SJSA1 (cell line): ENCODE data around the gene NCKIPSD. TPM values are rescaled to one million over a fixed set of nuclear protein-coding genes. Genes with fewer than 3 reads are reported as not detected.

Experiments
- DNase-seq, 2 experiments: peaks; one replicate each; pipeline ENCODE4 v3.0.0-alpha.2; 2015 to 2020; ENCODE audit warnings: low spot score in 2 of 2, low read depth in 1 of 2
- H3K27ac ChIP-seq: fragments of 250-450 bp; sonication (Bioruptor Pico); 2 replicates; pipeline ENCODE4 v1.5.1; 2020; ENCODE audit warnings: mild to moderate bottlenecking, moderate library complexity
- H3K27me3 ChIP-seq: fragments of 250-450 bp; sonication (Bioruptor Pico); replicated peaks from 2 replicates; pipeline ENCODE4 v1.5.1; 2020; ENCODE audit warnings: mild to moderate bottlenecking, moderate library complexity
- H3K36me3 ChIP-seq: fragments of 250-450 bp; sonication (Bioruptor Pico); 2 replicates; pipeline ENCODE4 v1.5.1; 2020; ENCODE audit warnings: mild to moderate bottlenecking
- H3K4me1 ChIP-seq: fragments of 250-450 bp; sonication (Bioruptor Pico); replicated peaks from 2 replicates; pipeline ENCODE4 v1.6.1; 2021; ENCODE audit warnings: mild to moderate bottlenecking
- H3K4me3 ChIP-seq: fragments of 250-450 bp; sonication (Bioruptor Pico); 2 replicates; pipeline ENCODE4 v1.5.1; 2020; ENCODE audit warnings: mild to moderate bottlenecking
- H3K9me3 ChIP-seq: fragments of 250-450 bp; sonication (Bioruptor Pico); replicated peaks from 2 replicates; pipeline ENCODE4 v1.5.1; 2020; ENCODE audit warnings: mild to moderate bottlenecking
- total RNA-seq: library from RNA; depleted of rRNA; stranded (reverse); fragments of >200 nt; shearing (Covaris generic); gene quantifications from 2 replicates; pipeline ENCODE4 v1.2.3, GENCODE V29; 2014

NCKIPSD gene
- total RNA-seq, 1 experiment from 2014 or later, result 10.2 TPM

- no peak overlapping the region for H3K4me3 ChIP-seq
- no peaks in the 10 kb centered on the region for H3K9me3 ChIP-seq
- peaks cover under 1% of the 10 kb centered on the region; the same call in 1 of the 2 replicates for H3K36me3 ChIP-seq
- DNase-seq, result no peak
- H3K4me1 ChIP-seq, result peaks cover 8% of the 10 kb centered on the region
- no peak overlapping the region for H3K27ac ChIP-seq
- no peaks in the 10 kb centered on the region for H3K27me3 ChIP-seq
These were observed 45.6 kb downstream of the NCKIPSD start for GRCh38 chr3:48639944-48640606.

- no peak overlapping the region for H3K27ac ChIP-seq
- H3K9me3 ChIP-seq, result no peaks in the 10 kb centered on the region
- no peaks in the 10 kb centered on the region for H3K27me3 ChIP-seq
- DNase-seq, result no peak
- H3K36me3 ChIP-seq, result peaks cover 21% of the 10 kb centered on the region
- no peak overlapping the region for H3K4me3 ChIP-seq
- H3K4me1 ChIP-seq, result peaks cover 16% of the 10 kb centered on the region
These were observed 48.4 kb downstream of the NCKIPSD start for GRCh38 chr3:48637305-48637704.

- Histone ChIP-seq H3K27ac (no peak overlapping the region), H3K4me3 (peak overlapping the region; percentile 74), H3K36me3 (peaks cover 29% of the 10 kb centered on the region), H3K4me1 (peaks cover 16% of the 10 kb centered on the region), H3K27me3 (no peaks in the 10 kb centered on the region), H3K9me3 (no peaks in the 10 kb centered on the region)
- DNase-seq, result no peak
These were observed 49.5 kb downstream of the NCKIPSD start for GRCh38 chr3:48636149-48636655.

GRCh38 chr3:48635222-48636021 is 50.3 kb downstream of the NCKIPSD start, which contains the start of gene SLC26A6:
Gene SLC26A6 (minus strand): TSS chr3:48635461. CDS start chr3:48635393, 68 bp downstream.
- no peaks in the 10 kb centered on the region for H3K27me3 ChIP-seq
- no peaks in the 10 kb centered on the region for H3K9me3 ChIP-seq
- H3K4me3 ChIP-seq, result peak within 1 kb of the TSS; percentile 74
- DNase-seq, result peak; percentile 94 to 96
- peaks cover 37% of the 10 kb centered on the region for H3K36me3 ChIP-seq
- peaks cover 16% of the 10 kb centered on the region for H3K4me1 ChIP-seq
- H3K27ac ChIP-seq, result no peak within 1 kb of the TSS

- Histone ChIP-seq H3K9me3 (no peaks in the 10 kb centered on the region), H3K27me3 (no peaks in the 10 kb centered on the region), H3K4me1 (peaks cover 16% of the 10 kb centered on the region), H3K4me3 (peak overlapping the region; percentile 74), H3K36me3 (peaks cover 40% of the 10 kb centered on the region), H3K27ac (no peak overlapping the region)
- DNase-seq, result peak; percentile 69 to 77
These were observed 51.0 kb downstream of the NCKIPSD start for GRCh38 chr3:48634661-48635221.

- H3K27ac ChIP-seq, result no peak overlapping the region
These were observed 52.0 kb downstream of the NCKIPSD start for GRCh38 chr3:48633743-48634142.

GRCh38 chr3:48633256-48633655 is 52.5 kb downstream of the NCKIPSD start:
- Histone ChIP-seq H3K27ac (no peak overlapping the region), H3K36me3 (peaks cover 43% of the 10 kb centered on the region), H3K4me3 (no peak overlapping the region), H3K27me3 (no peaks in the 10 kb centered on the region), H3K4me1 (peaks cover 16% of the 10 kb centered on the region), H3K9me3 (no peaks in the 10 kb centered on the region)
- no peak for DNase-seq

More at GRCh38 chr3:48633743-48634142, 52.0 kb downstream of the NCKIPSD start:
- Histone ChIP-seq H3K36me3 (peaks cover 43% of the 10 kb centered on the region), H3K4me3 (no peak overlapping the region), H3K27me3 (no peaks in the 10 kb centered on the region), H3K4me1 (peaks cover 16% of the 10 kb centered on the region), H3K9me3 (no peaks in the 10 kb centered on the region)
- no peak for DNase-seq

- Histone ChIP-seq H3K27ac (no peak overlapping the region), H3K9me3 (no peaks in the 10 kb centered on the region), H3K36me3 (peaks cover 53% of the 10 kb centered on the region), H3K4me1 (peaks cover 16% of the 10 kb centered on the region), H3K4me3 (no peak overlapping the region), H3K27me3 (no peaks in the 10 kb centered on the region)
- no peak for DNase-seq
These were observed 53.9 kb downstream of the NCKIPSD start for GRCh38 chr3:48631516-48632448.

GRCh38 chr3:48630833-48631232 is 54.9 kb downstream of the NCKIPSD start:
- DNase-seq, result no peak
- H3K27me3 ChIP-seq, result no peaks in the 10 kb centered on the region
- peaks cover 11% of the 10 kb centered on the region for H3K4me1 ChIP-seq
- H3K9me3 ChIP-seq, result no peaks in the 10 kb centered on the region
- no peak overlapping the region for H3K27ac ChIP-seq
- H3K36me3 ChIP-seq, result peaks cover 57% of the 10 kb centered on the region
- H3K4me3 ChIP-seq, result no peak overlapping the region

GRCh38 chr3:48630407-48630806 is 55.3 kb downstream of the NCKIPSD start:
- Histone ChIP-seq H3K27me3 (no peaks in the 10 kb centered on the region), H3K9me3 (no peaks in the 10 kb centered on the region), H3K4me3 (no peak overlapping the region), H3K36me3 (peaks cover 57% of the 10 kb centered on the region), H3K4me1 (peaks cover 8% of the 10 kb centered on the region), H3K27ac (no peak overlapping the region)
- DNase-seq, result no peak

- Histone ChIP-seq H3K27ac (no peak overlapping the region), H3K36me3 (peaks cover 59% of the 10 kb centered on the region), H3K27me3 (no peaks in the 10 kb centered on the region), H3K9me3 (no peaks in the 10 kb centered on the region), H3K4me3 (no peak overlapping the region), H3K4me1 (peaks cover 8% of the 10 kb centered on the region)
- no peak for DNase-seq
These were observed 55.8 kb downstream of the NCKIPSD start for GRCh38 chr3:48629894-48630293.

GRCh38 chr3:48628277-48629017 is 57.3 kb downstream of the NCKIPSD start:
- H3K4me3 ChIP-seq, result no peak overlapping the region
- no peak for DNase-seq
- no peaks in the 10 kb centered on the region for H3K27me3 ChIP-seq
- H3K36me3 ChIP-seq, result peaks cover 52% of the 10 kb centered on the region
- H3K27ac ChIP-seq, result no peak overlapping the region
- H3K4me1 ChIP-seq, result no peaks in the 10 kb centered on the region
- H3K9me3 ChIP-seq, result no peaks in the 10 kb centered on the region
